Activated CD4-positive, alpha-beta T cell treated with anti-CD3 and anti-CD28 coated beads for 24 hours (primary cell): ENCODE data around the gene FABP7.
"Not testable (repeated sequence)": the region's sequence is repeated elsewhere in the genome, so short reads cannot be mapped to it uniquely, and the experiment has no call there.

Source experiments
- DNase-seq, 2 donors: peaks; one replicate each; pipeline ENCODE4 v3.0.0-alpha.2; 2020; ENCODE audit warnings: low read depth in 2 of 2

The FABP7 gene

GRCh38 chr6:122779667-122780066 is at the start of gene FABP7:
Gene FABP7, plus strand, starts transcription at chr6:122779716. Its CDS starts 79 bp downstream, at chr6:122779795.
- DNase-seq: no peak

- DNase-seq: no peak
Observed at GRCh38 chr6:122730334-122730733, 49.2 kb upstream of the FABP7 start.

DNA sequence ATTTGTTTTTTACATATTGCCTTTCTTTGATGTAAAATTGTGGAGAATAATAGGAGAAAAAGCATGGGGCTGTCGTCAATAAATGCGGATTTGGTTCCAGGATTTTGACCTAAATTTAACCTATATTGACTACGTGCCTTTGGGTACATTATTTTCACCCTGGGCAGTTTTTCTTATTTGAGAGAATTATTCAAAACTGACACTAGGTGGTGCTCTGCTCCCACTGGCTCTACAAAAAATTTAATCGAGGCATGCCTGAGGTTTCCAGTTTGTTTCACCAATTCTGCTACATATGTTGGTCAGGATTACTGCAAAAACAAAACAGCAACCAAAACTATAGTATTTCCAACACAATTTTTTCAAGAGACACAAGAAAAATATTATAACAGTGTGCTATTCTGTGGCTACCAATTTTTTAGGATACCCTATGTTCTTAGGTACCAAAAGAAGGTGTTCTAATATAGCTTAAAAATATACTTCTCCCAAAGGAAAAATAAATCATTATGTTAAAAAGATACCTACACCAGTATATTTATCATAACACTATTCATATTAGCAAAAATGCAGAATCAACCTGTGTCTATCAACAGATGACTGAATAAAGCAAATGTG is 48.6 kb upstream of the FABP7 start:
- DNase-seq: no peak

DNA sequence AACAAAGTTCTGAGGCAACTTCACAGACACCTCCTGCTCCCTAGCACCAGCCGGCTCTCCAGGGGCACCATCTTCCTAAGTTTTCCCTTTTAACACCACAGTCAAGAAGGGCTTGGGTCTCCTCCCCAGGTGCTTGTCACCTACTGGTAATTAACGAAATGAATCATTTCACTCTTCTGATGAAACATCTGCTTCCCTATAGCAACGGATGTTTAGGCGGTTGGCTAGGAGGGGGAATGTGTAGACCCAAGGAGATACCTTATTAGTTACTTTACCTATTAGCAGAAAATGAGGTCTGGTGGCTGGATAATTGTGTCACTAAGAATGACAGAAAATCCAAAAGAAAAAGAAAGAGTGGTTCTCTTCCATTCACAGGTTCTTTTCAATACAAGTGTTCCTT is 46.3 kb upstream of the FABP7 start:
- DNase-seq: no peak

- no peak for DNase-seq
Observed at GRCh38 chr6:122734529-122735395, 44.8 kb upstream of the FABP7 start.

- no peak for DNase-seq
Observed at GRCh38 chr6:122735582-122735981, 43.9 kb upstream of the FABP7 start.

- DNase-seq: no peak
Observed at GRCh38 chr6:122736163-122736562, 43.4 kb upstream of the FABP7 start.

GRCh38 chr6:122736616-122737015 is 42.9 kb upstream of the FABP7 start:
- DNase-seq: no peak

DNA sequence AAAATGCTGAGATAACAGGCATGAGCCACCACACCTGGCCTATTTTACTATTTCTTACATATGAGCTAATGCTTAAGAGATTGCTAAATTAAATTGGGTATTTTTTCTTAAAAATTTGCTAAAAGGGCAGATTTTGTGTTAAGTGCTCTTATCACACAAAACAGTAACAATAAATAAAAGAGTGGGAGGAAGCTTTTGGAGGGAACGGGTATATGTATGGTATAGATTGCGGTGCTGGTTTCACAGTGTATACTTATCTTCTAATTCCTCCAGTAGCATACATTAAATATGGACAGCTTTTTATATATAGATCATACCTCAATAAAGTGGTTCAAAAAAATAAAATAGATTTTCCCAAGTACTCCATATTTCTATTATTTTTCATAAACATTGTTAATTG is 39.4 kb upstream of the FABP7 start:
- no peak for DNase-seq

DNA sequence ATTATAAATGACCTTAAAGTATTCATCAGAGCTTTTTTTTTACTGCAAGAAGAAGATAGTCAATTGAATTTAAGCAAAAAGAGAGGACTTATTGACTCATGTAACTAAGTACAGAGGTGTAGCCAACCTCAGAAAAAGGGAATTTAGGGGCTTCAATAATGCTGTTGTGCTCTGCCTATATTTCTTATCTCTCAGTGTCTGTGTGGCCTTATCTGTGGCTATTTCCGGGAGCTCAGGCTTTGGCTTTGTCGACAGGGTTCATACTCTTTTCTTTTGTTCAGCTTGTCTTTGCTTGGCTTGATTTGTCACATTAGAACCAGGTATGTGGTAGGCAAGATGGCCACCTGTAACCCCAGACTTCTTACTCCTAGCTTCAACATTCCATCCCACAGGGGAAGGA is 38.6 kb upstream of the FABP7 start:
- no peak for DNase-seq

DNA sequence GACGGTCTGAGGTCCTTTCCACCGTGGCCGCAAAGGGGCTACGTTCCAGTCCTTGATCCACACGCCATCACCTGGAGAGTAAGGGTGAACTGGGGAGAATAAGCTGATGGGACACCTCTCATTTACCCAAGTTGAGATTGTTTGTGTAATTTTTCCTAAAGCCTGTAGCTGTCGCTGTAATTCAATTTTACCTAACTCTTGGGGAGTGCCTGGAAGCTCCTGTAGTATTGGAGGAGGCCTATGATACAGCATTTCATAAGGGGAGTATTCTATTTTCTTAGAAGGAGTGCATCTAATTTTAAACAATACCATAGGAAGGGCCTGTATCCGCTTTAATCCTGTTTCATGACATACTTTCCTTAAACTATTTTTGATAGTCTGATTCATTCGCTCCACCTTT is 35.3 kb upstream of the FABP7 start:
- not testable (repeated sequence) for DNase-seq

DNA sequence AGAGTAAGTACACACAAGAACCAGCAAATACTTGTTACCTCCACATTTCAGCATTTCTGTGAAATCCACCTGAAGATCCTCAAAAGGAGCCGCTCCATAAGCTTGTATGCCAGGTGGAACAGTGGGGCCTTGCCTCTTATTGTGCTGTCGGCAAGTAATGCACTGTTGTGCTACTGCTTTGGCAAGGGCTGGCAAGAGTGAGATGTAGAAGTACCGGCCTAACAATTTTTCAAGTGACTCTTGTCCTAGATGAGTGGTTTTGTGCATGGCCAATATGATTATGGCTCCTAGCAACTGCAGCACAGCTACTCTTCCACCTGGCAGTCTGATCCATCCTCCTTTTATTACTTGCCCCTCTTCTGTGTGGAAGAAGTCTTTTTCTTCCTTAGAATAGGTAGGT is 34.7 kb upstream of the FABP7 start:
- not testable (repeated sequence) for DNase-seq

GRCh38 chr6:122746688-122747087 is 32.8 kb upstream of the FABP7 start:
- no peak for DNase-seq

DNA sequence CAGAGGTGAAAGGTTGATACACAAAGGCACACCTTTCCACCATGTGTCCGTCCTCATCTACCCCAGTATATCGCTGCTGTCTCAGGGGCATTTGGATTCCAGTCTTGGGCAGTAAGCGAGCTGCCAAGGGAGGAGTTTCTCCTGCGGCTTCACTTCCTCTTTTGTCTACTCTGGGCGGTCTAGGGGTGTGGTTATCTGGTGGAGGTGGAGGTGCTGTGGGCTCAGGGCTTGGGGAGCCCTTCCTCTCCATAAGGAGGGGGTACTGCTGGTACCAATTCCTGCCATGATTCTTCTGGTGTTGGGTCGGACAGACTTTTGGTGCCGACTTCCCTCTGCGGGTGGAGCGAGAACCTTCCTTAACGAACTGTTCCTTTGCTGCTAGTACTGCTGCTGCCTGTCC is 31.9 kb upstream of the FABP7 start:
- DNase-seq: no peak

DNA sequence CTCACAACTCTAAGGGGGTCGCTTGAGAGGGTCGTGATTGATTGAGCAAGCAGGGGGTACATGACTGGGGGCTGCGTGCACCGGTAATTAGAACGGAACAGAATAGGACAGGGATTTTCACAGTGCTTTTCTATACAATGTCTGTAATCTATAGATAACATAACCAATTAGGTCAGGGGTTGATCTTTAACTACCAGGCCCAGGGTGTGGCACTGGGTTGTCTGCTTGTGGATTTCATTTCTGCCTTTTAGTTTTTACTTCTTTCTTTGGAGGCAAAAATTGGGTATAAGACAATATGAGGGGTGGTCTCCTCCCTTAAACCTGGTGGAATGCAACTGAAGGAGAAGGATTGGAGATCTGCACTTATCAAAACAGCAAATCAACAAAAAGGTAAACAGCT is 30.6 kb upstream of the FABP7 start:
- DNase-seq: not testable (repeated sequence)

DNA sequence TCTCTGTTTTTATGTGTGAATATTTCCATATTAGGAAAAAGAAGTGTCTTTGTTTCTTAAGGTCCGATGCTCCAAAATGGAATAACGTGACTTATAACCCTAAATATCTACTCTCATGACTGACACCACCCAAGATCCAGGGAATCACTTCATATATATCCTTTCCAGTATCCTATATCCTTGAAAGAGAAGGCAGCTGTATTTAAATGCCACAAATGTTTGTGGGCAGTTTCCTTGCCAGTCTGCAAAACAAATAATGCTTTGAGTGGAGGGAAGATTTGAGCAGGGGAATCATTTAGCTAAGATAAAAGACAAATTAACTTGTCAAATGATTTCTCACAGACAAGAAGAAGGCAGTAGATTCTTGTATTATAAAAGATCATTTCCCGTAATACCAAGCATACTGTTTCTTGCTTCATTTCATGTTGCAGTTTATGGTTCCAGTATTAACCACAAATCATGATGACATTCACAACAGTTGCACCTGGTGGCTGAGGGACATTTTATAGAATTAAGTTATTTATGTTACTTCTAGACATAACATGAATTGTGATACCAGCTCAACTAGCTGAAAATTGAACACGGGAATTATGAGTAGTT is 30.0 kb upstream of the FABP7 start:
- DNase-seq: no peak

DNA sequence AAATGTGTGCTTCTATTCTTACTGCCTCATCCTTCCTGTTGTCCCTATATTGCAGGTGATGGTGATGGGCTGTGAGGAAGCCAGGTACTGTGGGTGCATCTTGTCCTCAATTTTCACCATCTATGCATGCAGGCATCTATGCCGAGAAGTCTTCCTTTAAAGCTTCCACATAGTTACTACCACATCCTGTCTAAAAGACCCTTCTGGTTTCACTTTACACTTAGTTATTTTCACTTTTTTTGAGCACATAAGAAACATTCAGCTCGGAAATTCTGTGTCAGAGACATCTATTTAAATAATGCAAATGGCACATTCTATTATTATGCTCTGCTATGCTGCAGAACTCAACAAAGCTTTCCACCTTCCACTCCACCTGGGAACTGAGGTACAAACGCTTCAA is 28.2 kb upstream of the FABP7 start:
- no peak for DNase-seq

- no peak for DNase-seq
Observed at GRCh38 chr6:122752459-122752858, 27.1 kb upstream of the FABP7 start.

DNA sequence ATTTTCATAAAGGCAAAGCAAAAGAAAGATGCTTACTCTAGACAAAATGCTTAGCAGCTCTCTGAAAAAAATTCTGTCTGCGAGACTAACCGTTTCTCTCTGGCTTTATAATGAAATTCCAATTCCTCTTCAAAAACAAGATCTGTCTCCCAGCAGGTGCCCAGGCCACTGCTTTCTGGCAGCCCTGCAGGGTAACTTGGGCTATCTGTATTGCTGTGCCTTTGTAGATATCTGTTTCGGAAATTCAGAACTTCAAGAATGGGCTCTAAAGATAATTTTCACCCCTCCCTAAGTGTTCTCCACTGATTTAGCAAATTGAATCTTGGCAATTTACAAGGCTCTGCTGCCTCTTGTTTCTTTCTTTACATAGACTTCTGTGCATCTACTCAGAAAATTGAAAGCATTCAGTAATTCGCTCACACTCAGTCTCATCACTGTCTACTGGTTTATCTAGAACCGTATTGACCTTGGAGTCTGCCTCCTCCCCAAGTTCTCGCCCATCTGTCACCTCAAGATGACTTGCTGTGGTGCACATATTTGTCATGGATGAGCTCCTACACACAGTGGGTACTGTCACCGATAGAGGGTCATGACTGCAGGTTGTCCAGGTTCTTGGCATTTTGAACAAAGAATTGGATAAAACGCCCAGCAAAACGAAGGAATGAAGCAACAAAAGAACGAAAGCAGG is 26.4 kb upstream of the FABP7 start:
- no peak for DNase-seq

GRCh38 chr6:122753688-122754056 is 25.8 kb upstream of the FABP7 start:
- no peak for DNase-seq

DNA sequence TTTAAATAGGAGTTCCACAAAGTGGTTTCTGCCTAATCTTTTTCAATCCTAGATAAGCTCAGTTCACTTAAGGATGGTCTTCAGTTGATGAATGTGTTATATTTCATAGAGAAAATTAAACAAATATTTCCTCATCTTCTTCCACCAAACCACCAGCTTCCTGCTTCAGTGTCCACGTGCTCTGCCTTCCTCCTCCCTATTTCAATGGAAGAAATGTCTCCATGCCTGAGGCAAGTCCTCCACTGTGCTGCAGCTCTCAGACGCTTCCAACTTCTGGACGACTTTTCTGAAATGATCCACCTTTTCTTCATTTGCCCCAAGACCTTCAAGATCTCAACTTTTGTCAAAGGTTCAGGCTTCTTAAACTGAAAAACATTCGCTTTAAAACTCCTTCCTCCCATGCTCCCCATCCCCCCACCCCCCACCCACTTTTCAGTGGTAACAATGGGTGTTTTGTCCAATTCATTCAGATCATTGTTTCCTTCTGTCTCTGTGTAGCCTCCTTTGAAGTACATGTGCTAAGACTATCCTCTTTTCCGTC is 25.3 kb upstream of the FABP7 start:
- no peak for DNase-seq

- DNase-seq: no peak
Observed at GRCh38 chr6:122755901-122756300, 23.6 kb upstream of the FABP7 start.
